Urothelium cell line (cell line): Measurements from ENCODE around the gene POLR2E.
"Not testable (repeated sequence)": the region's sequence is repeated elsewhere in the genome, so short reads cannot be mapped to it uniquely, and the experiment has no call there.

Experiments used
- DNase-seq: peaks from one replicate; pipeline ENCODE4 v3.0.0; 2011; ENCODE audit warnings: low spot score, mixed read lengths
- FAIRE-seq: peaks from 2 replicates; lab custom pipeline; 2011; peaks lifted over from hg19 to GRCh38; lab: Jason Lieb, UNC

POLR2E gene

DNA sequence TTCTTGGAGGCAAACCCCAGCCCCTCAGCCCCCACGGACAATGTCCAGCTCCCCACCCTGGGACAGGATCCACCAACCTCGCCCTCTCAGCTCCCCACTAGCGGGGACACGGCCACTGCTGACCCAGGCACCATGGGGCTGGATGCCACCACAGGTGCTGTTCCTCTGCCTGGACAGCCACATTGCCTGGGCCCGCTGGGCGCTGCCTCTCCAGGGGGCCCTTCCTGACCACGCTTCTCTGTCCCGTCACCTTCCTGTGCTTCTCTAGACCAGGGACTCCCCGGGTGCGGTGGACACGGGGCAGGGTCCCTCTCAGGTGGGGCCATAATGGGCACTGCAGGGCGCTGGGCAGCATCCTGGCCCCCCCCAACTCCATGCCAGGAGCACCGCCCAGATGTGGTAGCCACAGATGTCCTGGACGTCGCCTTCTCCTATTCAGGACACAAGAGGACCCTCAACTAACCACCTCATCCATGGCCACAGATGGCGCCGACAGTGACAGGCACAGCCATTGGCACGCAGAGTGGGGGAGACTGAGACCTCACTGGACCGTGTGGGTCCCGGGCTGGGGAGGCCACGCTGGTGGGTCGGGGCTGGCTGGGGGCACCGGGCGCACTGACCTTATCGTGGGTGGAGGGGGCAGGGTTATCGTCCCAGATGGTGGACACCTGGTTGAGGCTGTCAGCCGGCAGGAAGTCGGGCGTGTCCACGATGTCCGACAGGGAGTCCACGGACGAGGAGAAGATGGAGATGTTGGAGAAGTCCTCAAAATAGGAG lies 32.0 kb upstream of the POLR2E start:
- no peak for FAIRE-seq
- DNase-seq: no peak

DNA sequence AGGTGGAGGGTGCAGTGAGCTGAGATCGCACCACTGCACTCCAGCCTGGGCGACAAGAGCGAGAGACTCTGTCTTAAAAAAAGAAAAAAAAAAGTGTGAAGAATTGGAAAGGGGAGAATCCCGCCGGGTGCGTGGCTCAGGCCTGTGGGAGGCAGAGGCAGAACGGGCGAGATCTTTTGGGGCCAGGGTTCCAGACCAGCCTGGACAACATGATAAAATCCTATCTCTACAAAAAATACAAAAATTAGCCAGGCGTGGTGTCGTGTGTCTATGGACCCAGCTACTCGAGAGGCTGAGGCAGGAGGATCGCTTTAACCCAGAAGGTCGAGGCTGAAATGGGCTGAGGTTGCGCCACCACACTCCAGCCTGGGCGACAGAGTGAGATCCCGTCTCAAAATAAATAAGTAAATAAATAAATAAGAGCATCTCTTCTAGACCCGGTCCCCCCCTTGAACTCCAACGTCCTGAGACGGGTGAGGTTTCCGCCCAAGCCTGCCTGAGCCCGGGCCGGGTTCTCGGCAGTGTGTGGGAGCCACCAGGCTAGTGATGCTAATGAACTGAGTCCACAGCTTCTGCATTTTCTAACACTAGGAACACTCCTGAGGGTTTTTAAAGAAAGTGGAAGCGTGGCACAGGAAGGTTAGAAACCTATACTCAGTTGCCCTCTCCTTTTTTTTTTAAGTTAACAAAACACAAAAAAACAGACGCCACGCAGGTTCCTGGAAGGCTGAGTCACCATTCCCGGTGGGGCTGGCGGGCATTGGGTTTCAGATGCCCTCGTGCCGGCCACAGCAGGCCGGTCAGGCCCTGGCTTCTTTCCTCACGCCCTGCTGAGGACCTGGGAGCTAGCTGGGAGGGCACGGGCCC lies 30.7 kb upstream of the POLR2E start:
- no peak for FAIRE-seq
- DNase-seq: peak; percentile 33

GRCh38 chr19:1123885-1124677 lies 28.9 kb upstream of the POLR2E start:
- FAIRE-seq: no peak

GRCh38 chr19:1123381-1123780 lies 28.2 kb upstream of the POLR2E start:
- DNase-seq (no peak), FAIRE-seq (no peak)

More at GRCh38 chr19:1123885-1124677, 28.9 kb upstream of the POLR2E start:
- no peak for DNase-seq

DNA sequence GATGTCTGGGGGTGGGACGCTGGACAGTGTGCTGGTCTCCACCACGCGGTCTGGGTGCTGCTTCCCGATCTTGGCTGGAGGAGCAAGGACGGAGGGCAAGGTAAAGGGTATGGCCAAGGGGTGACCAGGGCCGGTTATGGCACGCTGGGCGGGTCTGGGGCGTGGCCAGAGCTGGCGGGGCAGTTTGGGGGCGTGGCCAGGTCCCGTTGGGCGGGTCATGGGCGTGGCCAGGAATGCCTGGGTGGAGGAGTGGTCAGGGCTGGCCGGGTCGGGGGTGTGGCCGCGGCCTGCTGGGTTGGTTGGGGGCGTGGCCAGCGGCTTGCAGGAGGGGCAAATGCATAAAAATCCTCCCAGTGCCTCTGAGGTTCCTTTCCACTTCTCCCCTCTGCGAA lies 27.8 kb upstream of the POLR2E start:
- DNase-seq (peak; percentile 79), FAIRE-seq (no peak)

DNA sequence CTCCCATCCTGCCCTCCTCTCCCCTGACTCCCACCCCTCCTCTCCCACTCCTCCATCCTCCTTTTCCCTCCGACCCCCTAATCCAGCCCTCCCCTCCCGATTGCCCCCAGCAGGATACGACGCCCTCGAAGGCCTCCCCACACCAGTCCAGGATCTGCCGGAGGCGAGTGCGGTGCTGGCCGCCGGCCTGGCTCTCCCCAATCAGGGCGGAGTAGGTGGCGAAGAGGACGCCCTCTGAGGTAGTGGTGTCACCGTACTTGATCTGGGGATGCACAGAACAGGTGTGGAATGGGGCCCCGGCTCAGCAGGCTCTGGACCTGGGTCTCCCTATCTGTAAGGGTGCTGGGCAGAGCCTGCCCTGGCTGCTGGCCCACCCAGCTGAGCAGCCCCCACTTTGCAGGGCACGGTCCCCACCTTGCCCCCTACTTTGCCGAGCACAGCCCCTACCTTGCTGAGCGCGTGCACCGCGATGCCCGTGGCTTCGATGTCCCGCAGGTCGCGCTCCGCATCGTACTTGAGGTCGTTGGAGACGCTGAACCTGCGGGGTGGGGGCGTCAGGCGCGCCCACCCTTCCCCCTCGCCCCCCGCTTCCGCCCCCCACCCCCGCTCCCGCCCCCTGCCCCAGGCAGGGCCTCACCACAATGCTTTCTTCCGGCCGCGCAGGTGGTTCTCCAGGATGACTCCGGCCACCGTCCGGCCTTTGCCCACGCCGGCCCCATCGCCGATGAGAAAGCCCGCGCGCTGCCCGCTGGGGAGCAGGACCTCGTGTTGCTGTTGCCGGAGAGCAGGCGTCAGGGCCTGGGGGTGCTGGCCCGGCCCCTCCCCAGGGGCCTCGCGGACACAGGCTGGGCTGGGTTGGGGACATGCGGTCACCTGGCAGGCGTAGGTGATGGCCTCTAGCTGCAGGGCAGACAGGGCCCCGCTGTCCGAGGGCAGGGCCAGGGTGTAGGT lies 27.1 kb upstream of the POLR2E start:
- DNase-seq (no peak), FAIRE-seq (no peak)

DNA sequence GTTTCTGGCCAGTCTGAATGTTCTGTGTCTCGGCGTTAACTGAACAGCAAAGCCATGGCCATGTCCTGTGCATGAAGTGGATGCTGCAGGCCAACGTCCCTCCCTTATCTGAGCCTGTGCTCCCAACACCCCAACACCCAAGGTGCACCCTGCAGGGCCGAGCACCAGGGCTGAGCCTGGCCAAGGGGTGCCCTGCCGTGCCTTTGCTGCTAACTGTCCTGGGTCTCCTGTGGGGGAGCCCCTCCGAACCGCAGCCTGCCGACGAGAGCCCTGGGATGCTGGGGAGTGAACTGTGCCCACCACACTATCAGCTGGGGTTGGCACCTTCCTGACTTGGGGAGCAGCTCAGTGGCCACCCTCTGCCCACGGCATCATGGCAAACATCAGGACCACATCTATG lies 26.2 kb upstream of the POLR2E start:
- no peak for FAIRE-seq
- DNase-seq: no peak

DNA sequence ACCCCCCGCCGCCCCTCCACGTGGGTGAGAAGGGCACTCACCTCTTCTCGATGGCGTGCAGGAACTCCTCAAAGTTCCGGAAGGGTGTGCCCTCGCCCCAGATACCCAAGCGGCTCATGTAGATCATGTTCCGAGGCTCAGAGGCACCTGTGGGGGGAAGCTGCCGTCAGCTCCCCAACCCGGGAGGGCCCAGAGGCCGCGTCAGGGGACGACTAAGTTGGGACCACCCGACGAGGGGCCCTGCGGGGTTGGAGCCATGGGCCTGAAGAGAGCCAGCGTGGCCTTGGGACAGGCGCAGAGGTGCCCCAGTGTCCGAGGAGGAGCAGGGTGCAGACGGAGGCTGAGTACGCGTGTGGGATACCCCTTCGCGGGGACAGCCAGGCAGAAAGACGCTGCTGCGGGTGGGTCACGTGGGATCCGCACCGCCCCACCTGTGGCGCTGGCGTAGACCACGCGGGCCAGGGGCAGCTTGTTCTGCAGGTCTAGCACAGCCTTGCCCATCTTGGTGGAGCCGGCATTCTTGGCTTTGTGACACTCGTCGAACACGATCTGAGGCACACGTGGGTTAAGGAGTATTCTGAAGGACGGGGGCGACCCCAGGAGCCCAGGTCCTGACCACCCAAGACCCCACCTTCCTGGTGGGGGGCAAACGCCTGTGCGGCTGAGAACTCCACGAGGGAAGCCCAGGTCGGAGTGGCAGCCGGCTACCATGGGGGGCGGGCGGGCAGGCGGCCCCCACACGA lies 24.5 kb upstream of the POLR2E start:
- FAIRE-seq: no peak

GRCh38 chr19:1118999-1119398 lies 23.8 kb upstream of the POLR2E start:
- no peak for DNase-seq
- no peak for FAIRE-seq

More for the DNA sequence above, 24.5 kb upstream of the POLR2E start:
- no peak for DNase-seq

- FAIRE-seq: no peak
- no peak for DNase-seq
Observed at GRCh38 chr19:1117654-1118053, 22.5 kb upstream of the POLR2E start.

GRCh38 chr19:1116726-1117581 lies 21.8 kb upstream of the POLR2E start:
- no peak for DNase-seq
- no peak for FAIRE-seq

- DNase-seq: no peak
- no peak for FAIRE-seq
Observed at GRCh38 chr19:1115646-1116420, 20.7 kb upstream of the POLR2E start.

GRCh38 chr19:1114728-1115127 lies 19.6 kb upstream of the POLR2E start:
- not testable (repeated sequence) for FAIRE-seq

DNA sequence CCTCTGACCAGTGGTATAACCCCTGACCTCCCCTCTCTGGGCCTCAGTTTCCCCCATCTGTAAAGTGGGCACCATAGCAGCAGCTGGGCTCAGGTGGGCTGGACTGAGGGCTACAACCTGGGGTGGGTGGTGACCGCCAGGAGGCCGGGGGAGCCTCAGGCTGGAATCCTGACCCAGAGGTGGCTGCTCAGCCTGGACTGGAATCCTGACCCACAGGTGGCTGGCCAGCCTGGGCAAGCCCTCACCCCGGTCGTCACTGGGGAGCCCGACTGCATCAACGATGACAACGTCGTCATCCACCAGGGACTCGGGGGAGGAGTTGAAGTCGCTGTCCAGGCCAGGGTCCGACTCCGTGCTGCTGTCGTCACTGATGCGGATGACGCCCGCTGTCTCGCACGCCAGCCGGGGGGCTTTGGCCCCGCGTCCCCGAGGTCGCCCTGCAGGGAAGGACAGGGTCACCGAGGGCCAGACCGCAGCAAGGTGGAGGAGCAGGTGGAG lies 18.9 kb upstream of the POLR2E start:
- FAIRE-seq (no peak), DNase-seq (no peak)

More at GRCh38 chr19:1114728-1115127, 19.6 kb upstream of the POLR2E start:
- DNase-seq: not testable (repeated sequence)

- DNase-seq (peak; percentile 72), FAIRE-seq (no peak)
Observed at GRCh38 chr19:1113030-1113985, 18.1 kb upstream of the POLR2E start.
